Kidney (tissue), 14 donors: ENCODE data around the gene AMPH. TPM values are rescaled to one million over a fixed set of nuclear protein-coding genes. Genes with fewer than 3 reads are reported as not detected.
"Not testable (repeated sequence)": the region's sequence is repeated elsewhere in the genome, so short reads cannot be mapped to it uniquely, and the experiment has no call there.

Source experiments
- DNase-seq, 5 donors: peaks; one replicate each; pipeline ENCODE4 v3.0.0-alpha.2; 2013 to 2020
- FAIRE-seq: peaks from 2 replicates; lab custom pipeline; 2012; peaks lifted over from hg19 to GRCh38; lab: Jason Lieb, UNC
- H3K27ac ChIP-seq, 2 donors: one replicate each; pipeline ENCODE4 v1.7.0; 2013; ENCODE audit warnings: low read depth in 2 of 2, low read length in 2 of 2, inconsistent platforms in 1 of 2
- H3K27me3 ChIP-seq: one replicate; pipeline ENCODE4 v1.7.1; 2013; ENCODE audit warnings: low read length, inconsistent platforms; ENCODE audit not compliant: control insufficient read depth, insufficient read depth
- H3K36me3 ChIP-seq, 3 donors: one replicate each; pipeline versions ENCODE4 v1.7.0 to v1.7.1; 2013; ENCODE audit warnings: low read length in 3 of 3, control low read depth in 1 of 3, inconsistent platforms in 1 of 3; ENCODE audit not compliant: insufficient read depth in 3 of 3, control insufficient read depth in 2 of 3
- H3K4me1 ChIP-seq, 3 donors: one replicate each; pipeline versions ENCODE4 v1.7.0 to v1.7.1; 2013; ENCODE audit warnings: low read length in 3 of 3, inconsistent platforms in 1 of 3, low read depth in 1 of 3; ENCODE audit not compliant: control insufficient read depth in 2 of 3, insufficient read depth in 2 of 3
- H3K4me3 ChIP-seq, 3 donors: one replicate each; pipeline versions ENCODE4 v1.7.0 to v1.8.1; 2013; ENCODE audit warnings: low read length in 3 of 3, control low read depth in 1 of 3, inconsistent platforms in 1 of 3
- H3K9ac ChIP-seq, 3 donors: one replicate each; pipeline versions ENCODE4 v1.7.0 to v1.7.1; 2013; ENCODE audit warnings: low read length in 3 of 3, control low read depth in 1 of 3, inconsistent platforms in 1 of 3
- H3K9me3 ChIP-seq, 3 donors: one replicate each; pipeline versions ENCODE4 v1.7.0 to v1.7.1; 2013; ENCODE audit warnings: low read length in 3 of 3, control low read depth in 1 of 3, inconsistent platforms in 1 of 3; ENCODE audit not compliant: control insufficient read depth in 2 of 3, insufficient read depth in 1 of 3
- CTCF ChIP-seq: IDR thresholded peaks from 3 replicates; pipeline ENCODE4 v1.5.1; 2012; ENCODE audit warnings: mild to moderate bottlenecking, moderate library complexity, borderline replicate concordance; ENCODE audit not compliant: insufficient read depth; ENCODE audit errors: extremely low read depth
- intact Hi-C: fragments of 100-400 bp; cut with DNase I; formaldehyde crosslinking; loops from one replicate; pipeline ENCODE4 v1.11.1; 2022
- polyA plus RNA-seq: library from polyadenylated mRNA; stranded (reverse); fragments of 350-450 nt; fragmentation: Illumina TruSeq; extraction: RNeasy Lipid Tissue Mini Kit (QIAGEN cat#74804); gene quantifications from one replicate; pipeline ENCODE4 v1.2.3, GENCODE V29; 2014; ENCODE audit warnings: low read depth, low replicate concordance; ENCODE audit not compliant: insufficient read depth
- total RNA-seq: library from RNA; stranded (reverse); fragmentation: NEBNext Ultra II Directional; extraction: Animal tissue kit (Norgen Biotek cat#: 25700); gene quantifications from one replicate; pipeline ENCODE4 v1.2.1, GENCODE V29; 2021
- donor health status: control.
- donor health status: control.
- donor health status: control.
- donor health status: control.
- donor health status: control.
- donor health status: DM: yes; HTN: yes; CAD: no.
- donor health status: Normal renal cell carcinoma (clear cell type).

The AMPH gene
- total and polyA plus RNA-seq, 2 donors from 2014 or later, result 1.2 to 1.4 TPM

DNA sequence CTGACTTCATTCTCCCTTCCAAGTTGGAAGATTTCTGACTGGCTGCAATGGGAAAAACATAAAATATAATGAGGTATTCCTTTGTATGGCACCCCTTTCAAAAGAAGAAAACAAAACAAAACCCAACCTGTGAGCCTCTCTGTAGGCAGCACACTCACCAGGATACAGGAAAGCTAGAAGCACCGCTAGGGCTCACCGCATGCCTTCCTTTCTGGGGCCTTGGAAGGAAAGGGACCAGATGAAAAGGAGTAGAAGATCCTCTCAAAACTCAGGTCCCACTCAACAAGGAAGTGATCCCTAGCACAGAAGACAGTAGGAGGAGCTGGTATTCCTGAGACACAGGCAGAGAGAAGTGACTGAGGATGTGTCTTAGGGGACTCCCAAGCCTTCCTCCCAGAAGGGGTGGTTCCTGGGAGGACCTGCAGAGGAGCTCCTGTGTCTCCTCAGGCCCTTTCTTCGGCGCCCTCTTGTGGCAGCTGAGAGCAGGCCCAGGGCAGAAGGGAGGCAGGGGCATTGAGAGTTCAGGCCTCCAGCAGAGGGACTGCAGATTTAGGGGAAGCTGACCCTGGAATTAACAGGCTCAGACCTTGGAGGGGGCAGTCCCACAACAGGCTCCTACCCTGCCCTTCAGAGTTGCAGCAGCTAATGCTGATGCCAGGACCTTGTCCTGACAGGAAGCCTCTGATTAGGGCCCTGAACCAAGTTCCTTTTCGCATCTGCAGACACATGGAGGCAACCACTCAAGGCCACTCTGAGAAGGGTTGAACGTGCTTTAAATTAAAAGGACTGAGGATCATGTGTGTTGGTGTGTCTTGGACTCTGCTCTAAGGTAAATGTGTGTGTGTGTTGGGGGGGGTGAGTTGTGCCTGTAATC, 285.6 kb downstream of the AMPH start:
- H3K36me3 ChIP-seq, FAIRE-seq, intact Hi-C loops, H3K4me3 ChIP-seq, H3K27ac ChIP-seq, H3K9ac ChIP-seq, H3K9me3 ChIP-seq, H3K4me1 ChIP-seq, H3K27me3 ChIP-seq: not testable (repeated sequence)
- TF ChIP-seq CTCF, result peak; percentile 45
- peak in 1 of 5 donors; percentile 66 for DNase-seq

GRCh38 chr7:38344741-38345140, 286.4 kb downstream of the AMPH start:
- H3K9ac ChIP-seq, H3K4me1 ChIP-seq, FAIRE-seq, H3K9me3 ChIP-seq, H3K27me3 ChIP-seq, H3K4me3 ChIP-seq, H3K27ac ChIP-seq, H3K36me3 ChIP-seq, intact Hi-C loops: not testable (repeated sequence)
- DNase-seq, result peak in 1 of 5 donors; percentile 33

- FAIRE-seq, H3K27ac ChIP-seq, H3K27me3 ChIP-seq, H3K9ac ChIP-seq, H3K9me3 ChIP-seq, DNase-seq, H3K4me3 ChIP-seq, H3K36me3 ChIP-seq, H3K4me1 ChIP-seq, intact Hi-C loops: not testable (repeated sequence)
These were observed 289.0 kb downstream of the AMPH start for GRCh38 chr7:38342135-38342534.

GRCh38 chr7:38341172-38341705, 289.9 kb downstream of the AMPH start:
- H3K36me3 ChIP-seq, FAIRE-seq, H3K4me3 ChIP-seq, H3K9ac ChIP-seq, H3K27me3 ChIP-seq, H3K9me3 ChIP-seq, H3K27ac ChIP-seq, intact Hi-C loops, H3K4me1 ChIP-seq: not testable (repeated sequence)
- peak in 3 of 5 donors; percentile 46 to 52 (median 48) for DNase-seq
